ENCODE results near the gene ACTRT2.

The ACTRT2 gene

GRCh38 chr1:3033040-3033789, 11.9 kb downstream of the ACTRT2 start:
- DNase-seq (ENCODE audit: low read depth): no peak

GRCh38 chr1:3033790-3034090, 12.5 kb downstream of the ACTRT2 start:
- no peak for TF ChIP-seq CTCF (conservative IDR thresholded peaks at IDR 0.05; ENCODE audit: low read depth, low read length)
- no peak overlapping the region for H3K4me3 ChIP-seq (ENCODE audit: low read depth, low read length)
- no peak for DNase-seq (ENCODE audit: low read depth)

More at GRCh38 chr1:3033040-3033789, 11.9 kb downstream of the ACTRT2 start:
- no peak overlapping the region for H3K4me3 ChIP-seq (ENCODE audit: low read depth, low read length)
- no peak for TF ChIP-seq CTCF (conservative IDR thresholded peaks at IDR 0.05; ENCODE audit: low read depth, low read length)

GRCh38 chr1:3034162-3034561, 12.9 kb downstream of the ACTRT2 start:
- no peak for TF ChIP-seq CTCF (conservative IDR thresholded peaks at IDR 0.05; ENCODE audit: low read depth, low read length)
- H3K4me3 ChIP-seq (ENCODE audit: low read depth, low read length): no peak overlapping the region
- DNase-seq (ENCODE audit: low read depth): no peak

GRCh38 chr1:3034728-3035562, 13.7 kb downstream of the ACTRT2 start:
- H3K4me3 ChIP-seq (ENCODE audit: low read depth, low read length): no peak overlapping the region
- DNase-seq (ENCODE audit: low read depth): no peak
- TF ChIP-seq CTCF (conservative IDR thresholded peaks at IDR 0.05; ENCODE audit: low read depth, low read length): no peak

GRCh38 chr1:3035563-3036446, 14.5 kb downstream of the ACTRT2 start:
- TF ChIP-seq CTCF (conservative IDR thresholded peaks at IDR 0.05; ENCODE audit: low read depth, low read length): no peak
- no peak for DNase-seq (ENCODE audit: low read depth)

GRCh38 chr1:3036447-3037280, 15.4 kb downstream of the ACTRT2 start:
- no peak for DNase-seq (ENCODE audit: low read depth)
- no peak for TF ChIP-seq CTCF (conservative IDR thresholded peaks at IDR 0.05; ENCODE audit: low read depth, low read length)

More at GRCh38 chr1:3035563-3036446, 14.5 kb downstream of the ACTRT2 start:
- no peak overlapping the region for H3K4me3 ChIP-seq (ENCODE audit: low read depth, low read length)

More at GRCh38 chr1:3036447-3037280, 15.4 kb downstream of the ACTRT2 start:
- H3K4me3 ChIP-seq (ENCODE audit: low read depth, low read length): no peak overlapping the region
